ENCODE data around the gene RAB34.

Gene RAB34, protein sequence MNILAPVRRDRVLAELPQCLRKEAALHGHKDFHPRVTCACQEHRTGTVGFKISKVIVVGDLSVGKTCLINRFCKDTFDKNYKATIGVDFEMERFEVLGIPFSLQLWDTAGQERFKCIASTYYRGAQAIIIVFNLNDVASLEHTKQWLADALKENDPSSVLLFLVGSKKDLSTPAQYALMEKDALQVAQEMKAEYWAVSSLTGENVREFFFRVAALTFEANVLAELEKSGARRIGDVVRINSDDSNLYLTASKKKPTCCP

DNA sequence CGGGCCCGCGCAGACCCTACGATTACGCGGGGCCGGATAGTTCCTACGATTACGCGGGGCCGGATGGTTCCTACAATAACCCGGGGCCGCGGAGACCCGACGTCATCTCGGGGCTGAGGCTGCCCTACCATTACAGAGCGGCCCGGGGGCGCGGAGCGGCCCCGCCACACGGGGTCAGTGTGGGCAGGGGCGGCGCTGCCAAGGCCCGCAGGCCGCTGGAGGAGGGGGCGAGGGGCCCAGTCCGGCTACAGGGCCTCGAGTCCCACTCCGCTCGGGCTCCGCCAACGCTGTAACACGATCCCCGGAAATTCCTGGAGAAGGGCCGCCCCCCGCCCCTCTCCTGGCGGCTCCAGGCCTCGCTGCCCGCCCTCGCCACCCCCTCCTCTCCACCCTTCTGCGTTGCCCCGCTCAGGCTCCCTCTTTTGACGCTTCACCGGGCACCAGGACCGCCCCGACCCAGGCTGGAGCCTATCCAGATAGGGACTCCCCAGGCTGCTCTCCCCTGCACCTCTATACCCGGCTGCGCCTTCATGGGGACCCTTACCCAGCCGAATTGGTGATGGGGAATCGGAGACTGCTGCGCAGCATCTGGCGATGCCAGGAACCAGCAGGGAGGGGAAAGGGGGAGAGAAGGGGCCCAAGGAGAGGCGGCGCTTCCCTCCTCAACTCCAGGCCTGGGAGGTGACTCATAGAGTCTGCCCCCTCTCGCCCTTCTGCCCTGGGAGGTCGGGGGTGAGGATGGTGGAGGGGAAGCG lies at the start of gene RAB34:
Gene RAB34, minus strand, starts transcription at position 291 of the 755 bp plus-strand sequence. CDS start 602 bp downstream, outside the sequence.
- no peak for FAIRE-seq

DNA sequence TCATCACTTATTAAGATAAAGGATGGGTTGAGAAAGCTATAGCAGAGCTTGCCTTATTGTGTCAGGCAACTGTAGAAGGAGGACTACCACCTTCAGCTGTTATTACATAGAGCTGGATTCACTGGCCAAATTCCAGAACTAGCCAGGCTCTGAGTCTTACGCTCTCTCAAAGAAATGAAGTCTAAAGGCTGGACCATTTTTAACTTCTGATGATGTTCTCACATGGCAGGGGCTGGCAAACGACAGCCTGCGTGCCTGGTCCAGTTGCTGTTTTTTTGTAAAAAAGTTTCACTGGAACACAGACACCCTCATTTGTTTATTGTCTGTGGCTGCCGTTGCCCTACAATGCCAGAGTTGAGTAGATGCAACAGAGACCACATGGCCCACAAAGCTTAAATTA lies 47.4 kb upstream of the RAB34 start:
- FAIRE-seq: no peak

DNA sequence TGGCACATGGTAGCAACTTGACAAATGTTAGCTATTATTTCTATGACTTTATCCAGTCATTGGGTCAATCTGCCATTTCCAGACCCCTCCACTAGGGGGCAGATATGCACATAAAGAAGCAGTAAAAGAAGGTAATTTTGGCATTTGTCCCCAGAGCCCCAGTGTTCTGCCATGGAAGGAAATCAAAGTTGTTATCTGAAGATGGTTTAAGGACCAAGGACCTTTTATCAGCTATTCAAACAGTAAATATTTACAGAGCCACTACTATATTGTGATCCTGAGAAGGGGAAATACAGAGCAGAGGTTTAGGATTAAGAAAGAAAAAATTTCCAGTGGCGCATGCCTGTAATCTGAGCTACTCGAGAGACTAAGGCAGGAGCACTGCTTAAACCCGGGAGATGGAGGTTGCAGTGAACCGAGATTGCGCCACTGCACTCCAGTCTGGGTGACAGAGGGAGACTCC lies 46.2 kb upstream of the RAB34 start:
- no peak for FAIRE-seq

DNA sequence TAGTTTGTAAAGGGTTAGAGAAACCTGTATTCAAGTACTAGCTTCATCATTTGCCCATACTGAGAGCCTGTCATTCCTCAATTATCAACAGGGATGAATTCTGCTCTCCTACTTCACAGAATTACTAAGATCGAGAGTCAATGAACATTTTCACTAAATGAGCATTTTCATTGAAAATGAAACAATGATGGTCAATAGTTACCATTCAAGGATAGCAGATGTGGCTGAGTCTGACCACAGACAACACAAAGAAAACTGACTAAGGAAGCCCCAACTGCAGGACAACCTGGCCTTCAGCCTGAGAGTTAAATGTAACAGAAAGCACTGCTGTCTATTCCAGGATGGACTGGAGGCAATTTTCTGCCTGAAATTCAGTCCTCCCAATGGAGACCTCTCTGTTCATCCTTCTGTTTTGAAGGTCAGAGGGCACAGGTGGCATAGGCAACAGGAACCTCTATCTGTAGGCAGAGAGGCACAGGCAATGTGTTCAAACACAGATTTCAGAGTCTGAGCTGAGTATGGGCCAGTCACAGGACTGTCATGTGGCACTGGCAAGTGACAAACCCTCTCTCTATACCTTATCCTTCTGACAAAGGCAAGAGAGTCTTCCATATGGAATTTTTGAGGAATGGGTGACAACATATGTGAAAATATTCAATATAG lies 45.6 kb upstream of the RAB34 start:
- FAIRE-seq: no peak

DNA sequence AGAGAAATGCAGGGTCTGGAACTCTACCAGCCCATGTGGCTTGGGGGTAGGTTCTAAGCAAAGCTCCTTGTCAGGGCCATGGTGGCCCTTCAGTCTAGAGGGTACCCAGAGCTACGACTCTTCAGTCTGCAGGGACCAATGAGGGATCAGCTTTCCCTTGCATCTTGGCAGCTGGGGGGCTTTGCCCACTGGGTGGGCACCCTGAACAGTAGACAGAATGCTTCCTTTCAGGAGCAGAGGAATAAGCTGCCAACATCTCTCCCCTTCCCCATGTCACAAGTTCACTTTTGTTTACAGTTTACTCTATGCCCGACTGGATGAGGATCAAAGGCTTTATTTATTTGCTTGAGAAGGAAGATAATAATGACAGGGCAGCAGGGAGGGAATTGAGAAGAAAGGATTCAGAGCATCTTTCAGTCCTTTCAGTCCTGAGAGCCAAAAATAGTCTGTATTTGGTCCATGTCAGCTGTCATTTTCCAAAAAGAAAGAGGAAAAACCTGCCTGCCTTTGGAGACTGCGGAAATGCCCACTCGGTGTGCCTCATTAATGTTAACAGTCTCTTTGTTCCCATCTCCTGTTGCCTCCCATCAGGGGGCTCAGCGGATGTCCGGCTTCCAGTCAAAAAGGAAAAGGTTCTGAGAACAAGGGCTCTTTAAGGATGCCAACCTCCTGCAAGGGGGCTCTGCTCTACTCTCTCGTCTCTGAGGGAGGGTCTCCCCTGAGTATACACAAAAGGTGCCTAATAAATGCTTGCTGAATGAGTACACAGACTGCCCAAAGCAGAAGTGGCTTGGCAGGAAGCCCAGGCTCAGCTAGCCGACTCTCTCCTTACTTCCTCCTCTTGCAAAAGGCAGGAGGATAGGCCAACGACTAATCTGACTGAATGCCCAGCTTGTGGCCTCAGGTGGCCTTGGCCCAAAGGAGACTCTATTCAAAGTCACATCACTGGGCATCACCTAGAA lies 43.2 kb upstream of the RAB34 start:
- FAIRE-seq: no peak

DNA sequence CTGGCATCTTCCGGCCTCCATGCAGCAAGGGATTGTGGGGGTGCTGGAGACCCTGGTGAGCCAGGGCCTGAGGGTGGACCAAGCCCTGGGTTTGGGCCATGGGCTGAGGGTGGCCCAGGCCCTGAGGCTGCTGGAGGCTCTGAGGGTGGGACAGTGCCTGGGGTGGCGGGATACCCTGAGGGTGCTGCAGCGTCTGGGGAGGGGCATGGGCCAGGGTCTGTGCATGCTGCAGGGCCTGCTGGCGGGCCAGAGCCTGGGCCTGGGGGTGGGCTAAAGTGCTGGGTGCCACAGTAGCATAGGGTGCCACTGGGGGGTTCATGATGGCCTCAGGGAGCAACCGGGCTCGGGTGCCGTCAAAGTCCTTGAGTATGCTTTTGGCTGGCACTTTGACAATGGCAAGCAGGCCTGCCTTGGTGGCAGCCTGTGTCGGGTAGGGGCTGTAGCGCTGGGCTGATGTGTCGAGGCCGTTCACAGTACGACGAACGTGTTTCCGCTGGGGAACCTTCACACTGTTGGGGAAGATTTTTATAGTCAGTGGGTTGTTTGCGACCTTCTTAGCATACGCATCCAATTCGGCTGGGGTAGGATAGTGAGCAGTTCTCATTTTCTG lies 41.7 kb upstream of the RAB34 start:
- FAIRE-seq: no peak

DNA sequence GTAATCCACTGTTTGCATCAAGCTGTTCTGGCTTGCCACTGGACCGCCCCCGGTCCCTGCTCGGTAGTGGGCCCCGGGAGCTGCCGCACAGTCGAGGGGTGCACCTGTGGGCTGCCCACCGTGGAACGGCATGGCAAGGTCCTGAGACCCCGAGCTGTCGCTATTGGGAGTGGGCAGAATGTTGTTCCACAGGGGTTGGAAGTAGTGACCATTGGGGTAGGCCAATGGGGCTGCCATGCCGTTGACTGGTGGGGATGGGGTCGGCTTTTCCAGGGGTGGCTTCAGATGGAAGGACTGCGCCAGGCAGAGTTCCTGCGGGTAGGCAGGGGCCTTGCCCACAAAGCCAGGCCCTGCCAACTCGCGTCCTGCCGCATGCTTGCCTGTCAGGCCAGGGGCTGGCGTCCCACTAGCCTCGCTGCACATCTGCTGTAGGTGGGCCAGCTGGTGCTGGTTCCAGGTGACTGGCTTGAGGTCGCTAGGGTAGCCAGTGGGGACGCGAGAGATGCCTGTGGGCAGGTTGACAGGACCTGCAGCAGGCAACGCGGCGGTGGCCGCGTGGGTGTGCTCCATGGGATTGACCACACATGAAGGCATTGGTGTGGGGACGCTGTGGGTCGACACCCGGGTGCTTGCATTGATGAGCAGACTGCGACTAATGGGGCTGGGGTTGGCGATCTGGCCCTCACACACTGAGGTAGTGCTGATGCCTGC lies 40.9 kb upstream of the RAB34 start:
- FAIRE-seq: no peak

DNA sequence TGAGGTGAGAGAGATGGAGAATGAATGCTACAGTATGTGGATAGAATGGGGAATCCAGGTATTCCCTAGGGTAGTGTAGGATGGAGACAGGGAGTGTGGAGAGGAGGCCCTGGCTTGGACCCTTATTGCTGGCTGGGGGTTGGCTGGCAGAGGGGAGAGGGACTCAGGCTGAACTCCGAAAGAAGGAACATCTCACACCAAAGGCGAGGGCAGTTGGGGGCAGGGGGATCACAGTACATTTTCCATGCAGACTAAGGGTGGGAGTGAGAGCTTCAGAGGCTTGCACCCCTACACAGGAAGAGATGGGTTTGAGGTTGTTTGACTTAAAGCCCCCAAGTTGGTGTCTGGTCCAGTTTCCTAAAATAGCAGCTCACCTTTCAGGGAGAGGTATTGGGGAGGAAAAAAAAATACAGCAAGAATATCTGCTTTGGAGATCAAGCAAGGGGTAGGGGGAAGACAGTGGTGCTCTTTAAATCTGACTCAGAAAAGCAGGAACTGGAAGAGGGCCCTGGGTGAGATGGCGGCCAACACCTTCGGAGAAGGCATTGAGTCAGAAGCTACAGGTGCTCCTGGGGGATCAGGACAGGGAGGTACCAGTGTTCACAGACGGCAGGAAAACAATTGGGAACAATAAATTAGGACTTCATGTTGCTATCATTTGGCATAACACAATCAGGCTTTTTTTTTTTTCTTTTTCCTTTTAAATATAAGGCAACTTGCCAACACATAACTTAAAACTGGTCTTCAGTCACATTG lies 38.6 kb upstream of the RAB34 start:
- FAIRE-seq: no peak

DNA sequence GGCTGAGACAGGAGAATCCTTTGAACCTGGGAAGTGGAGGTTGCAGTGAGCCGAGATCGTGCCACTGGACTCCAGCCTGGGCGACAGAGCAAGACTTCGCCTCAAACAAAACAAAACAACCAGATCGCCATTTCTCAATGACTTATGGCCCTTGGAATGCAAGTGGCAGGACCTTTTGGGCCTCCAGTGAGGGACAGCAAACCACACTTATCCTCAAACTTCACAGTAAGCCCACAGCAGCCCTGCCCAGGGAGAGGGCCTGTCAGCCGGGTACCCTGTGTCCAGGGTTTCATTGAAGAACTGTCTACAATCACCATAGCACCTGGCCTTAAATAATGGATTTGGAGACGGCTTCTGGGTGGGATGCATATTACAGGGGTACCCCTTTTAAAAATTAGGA lies 37.8 kb upstream of the RAB34 start:
- no peak for FAIRE-seq

DNA sequence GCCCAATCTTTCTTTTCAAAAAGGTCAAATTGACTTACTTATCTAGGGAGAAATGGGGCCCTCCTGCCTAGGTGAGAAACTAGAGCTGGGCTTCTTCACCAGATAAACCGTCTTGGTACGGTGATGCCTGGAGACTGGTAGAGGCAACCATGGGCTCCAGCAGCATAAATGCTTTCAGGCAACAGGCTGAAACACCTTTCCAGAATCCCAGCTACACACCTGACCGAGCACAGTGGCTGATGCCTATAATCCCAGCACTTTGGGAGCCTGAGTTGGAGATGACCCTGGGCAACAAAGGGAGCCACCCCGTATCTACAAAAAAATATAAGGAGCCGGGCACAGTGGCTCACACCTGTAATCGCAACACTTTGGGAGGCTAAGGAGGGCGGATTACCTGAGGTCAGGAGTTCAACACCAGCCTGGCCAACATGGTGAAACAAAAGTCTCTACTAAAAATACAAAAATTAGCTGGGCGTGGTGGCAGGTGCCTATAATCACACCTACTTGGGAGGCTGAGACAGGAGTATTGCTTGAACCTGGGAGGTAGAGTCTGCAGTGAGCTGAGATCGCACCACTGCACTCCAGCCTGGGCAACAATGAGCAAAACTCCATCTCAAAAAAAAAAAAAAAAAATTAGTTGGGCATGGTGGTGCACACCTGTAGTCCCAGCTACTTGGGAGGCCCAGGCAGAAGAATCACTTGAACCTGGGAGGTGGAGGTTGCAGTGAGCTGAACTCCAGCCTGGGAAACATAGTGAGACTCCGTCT lies 34.1 kb upstream of the RAB34 start:
- no peak for FAIRE-seq

DNA sequence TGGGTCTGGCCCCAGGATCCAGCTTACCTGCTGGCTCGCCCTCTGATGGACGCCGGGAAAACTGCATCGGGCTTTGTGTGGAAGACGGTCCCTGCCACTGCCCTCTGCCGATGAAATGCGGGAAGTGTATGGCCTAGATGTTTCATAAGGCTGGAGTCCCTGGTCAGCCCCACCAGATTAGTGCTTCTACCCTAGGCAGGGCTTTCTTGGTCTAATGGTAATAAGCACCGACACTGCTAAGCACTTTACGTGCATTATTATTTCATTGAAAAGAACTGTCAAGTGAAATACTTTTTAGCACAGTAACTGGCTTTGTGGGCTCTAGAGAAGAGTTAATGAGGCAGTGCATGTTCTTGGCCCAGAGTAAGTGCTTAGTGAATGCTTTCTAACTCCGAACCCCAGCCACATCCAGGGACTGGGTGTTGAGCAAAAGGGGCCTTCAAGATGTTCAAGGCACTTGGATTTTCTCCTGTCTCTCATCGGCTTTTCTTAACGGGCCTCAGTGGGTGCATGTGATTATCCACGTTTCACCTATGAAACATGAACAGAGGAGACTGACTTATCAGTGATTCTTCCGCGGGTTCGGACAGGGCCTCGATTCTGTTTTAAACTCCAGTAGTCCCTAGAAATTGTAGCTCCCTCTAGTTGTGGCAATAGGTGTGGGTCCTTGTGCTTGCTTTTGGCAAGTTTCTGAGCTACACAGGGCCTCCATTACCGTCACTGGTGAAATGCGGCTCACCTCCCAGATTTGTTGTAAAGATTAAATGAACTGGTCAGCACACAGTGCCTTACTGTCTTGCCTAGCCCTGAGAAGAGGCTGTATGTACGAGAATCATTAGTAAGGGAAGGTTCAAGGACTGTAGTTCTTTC lies 32.7 kb upstream of the RAB34 start:
- no peak for FAIRE-seq

DNA sequence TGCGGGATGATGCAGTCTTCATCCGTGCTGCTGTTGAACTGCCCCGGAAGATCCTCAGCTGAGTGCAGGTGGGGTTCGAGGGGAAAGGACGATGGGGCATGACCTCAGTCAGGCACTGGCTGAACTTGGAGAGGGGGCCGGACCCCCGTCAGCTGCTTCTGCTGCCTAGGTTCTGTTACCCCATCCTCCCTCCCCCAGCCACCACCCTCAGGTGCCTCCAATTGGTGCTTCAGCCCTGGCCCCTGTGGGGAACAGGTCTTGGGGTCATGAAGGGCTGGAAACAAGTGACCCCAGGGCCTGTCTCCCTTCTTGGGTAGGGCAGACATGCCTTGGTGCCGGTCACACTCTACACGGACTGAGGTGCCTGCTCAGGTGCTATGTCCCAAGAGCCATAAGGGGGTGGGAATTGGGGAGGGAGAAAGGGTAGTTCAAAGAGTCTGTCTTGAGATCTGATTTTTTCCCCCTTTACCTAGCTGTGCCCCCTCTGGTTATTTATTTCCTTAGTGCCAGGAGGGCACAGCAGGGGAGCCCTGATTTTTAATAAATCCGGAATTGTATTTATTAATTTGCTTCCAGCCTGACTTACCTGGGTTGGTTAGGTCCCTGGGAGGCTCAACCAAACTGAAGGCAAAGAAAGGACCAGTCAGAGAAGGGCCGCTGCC lies 32.0 kb upstream of the RAB34 start:
- FAIRE-seq: no peak

DNA sequence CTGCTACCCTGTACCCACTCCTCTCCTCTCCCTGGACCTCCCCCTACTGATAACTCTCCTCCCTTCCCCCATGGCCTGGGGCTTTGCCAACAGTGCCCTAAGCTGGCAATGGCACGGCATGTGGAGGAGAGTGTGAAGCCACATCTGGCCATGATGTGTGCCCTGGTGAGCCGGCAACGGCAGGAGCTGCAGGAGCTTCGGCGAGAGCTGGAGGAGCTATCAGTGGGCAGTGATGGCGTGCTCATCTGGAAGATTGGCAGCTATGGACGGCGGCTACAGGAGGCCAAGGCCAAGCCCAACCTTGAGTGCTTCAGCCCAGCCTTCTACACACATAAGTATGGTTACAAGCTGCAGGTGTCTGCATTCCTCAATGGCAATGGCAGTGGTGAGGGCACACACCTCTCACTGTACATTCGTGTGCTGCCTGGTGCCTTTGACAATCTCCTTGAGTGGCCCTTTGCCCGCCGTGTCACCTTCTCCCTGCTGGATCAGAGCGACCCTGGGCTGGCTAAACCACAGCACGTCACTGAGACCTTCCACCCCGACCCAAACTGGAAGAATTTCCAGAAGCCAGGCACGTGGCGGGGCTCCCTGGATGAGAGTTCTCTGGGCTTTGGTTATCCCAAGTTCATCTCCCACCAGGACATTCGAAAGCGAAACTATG lies 31.3 kb upstream of the RAB34 start:
- no peak for FAIRE-seq

DNA sequence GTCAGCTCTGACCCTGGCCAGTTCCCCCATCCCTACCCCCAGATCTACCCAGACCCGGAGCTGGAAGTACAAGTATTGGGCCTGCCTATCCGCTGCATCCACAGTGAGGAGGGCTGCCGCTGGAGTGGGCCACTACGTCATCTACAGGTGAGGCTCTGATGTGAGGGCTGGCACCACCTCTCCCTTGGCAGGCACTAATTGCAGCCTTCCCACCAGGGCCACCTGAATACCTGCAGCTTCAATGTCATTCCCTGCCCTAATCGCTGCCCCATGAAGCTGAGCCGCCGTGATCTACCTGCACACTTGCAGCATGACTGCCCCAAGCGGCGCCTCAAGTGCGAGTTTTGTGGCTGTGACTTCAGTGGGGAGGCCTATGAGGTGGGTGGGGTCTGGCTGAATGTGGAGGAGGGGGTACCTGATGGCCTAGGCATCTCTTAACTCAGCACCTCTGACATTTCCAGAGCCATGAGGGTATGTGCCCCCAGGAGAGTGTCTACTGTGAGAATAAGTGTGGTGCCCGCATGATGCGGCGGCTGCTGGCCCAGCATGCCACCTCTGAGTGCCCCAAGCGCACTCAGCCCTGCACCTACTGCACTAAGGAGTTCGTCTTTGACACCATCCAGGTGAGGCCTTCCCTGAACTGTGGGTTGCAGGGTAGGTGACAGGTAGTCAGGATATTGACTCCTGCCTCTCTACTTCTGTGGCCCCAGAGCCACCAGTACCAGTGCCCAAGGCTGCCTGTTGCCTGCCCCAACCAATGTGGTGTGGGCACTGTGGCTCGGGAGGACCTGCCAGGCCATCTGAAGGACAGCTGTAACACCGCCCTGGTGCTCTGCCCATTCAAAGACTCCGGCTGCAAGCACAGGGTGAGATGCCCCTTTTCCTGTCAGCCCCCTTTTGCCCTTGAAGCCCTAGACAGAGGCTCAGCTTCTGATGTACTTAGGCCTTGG lies 30.4 kb upstream of the RAB34 start:
- FAIRE-seq: no peak

DNA sequence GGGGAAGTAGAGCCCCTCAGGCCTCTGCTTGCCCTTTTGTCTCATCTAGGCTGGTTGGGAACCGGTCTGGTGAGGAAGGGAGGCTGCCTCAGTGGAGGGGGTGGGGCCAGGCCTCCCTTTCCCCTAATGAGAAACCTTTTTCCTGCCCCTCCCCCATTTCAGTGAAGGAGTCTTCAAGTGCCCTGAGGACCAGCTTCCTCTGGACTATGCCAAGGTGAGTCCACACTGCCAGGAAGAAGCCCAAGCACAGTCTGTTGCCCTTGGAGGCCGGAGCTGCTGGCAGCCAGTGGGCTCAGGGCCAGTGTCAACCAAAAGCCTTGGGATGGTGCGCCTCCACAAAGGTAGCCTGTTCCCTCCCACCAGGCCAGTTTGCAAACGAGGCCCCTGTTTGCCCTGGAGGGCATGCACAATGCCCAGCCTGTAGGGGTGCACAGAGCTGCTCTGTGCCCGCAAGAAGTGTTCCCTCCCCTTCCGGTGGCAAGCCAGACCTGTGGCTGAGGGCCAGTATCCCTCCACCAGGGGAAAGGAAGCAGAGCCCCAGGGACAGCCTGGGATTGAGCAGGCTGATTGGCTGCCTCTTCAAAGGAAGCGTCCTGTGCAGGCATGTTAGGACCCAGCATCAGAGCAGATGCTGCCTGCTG lies 29.5 kb upstream of the RAB34 start:
- no peak for FAIRE-seq

DNA sequence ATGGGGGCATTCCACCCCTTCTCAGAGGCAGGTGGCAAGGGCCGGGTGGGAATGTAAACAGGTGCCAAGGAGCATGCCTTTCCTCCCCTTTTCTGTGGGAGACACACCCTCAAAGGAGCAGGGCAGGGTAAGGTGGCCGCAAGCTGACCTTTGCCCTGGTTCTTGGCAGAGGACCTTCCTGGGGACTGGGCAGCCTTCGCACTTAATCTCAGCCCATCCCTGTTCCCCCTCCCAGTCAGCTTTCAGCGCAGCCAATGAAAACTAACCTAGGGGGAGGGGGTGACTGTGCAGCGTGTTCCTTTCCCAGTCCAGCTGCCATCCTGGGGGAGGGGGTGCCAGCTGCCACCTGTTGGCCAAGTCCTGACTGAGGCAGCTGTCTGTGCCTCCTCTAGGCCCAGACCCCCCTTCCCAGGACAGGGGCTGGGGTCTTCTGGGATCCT lies 29.0 kb upstream of the RAB34 start:
- no peak for FAIRE-seq

Measured in colon (tissue), 2 donors.